Measurements from ENCODE around the gene PFKFB3.
A peak's percentile ranks its signal among the peaks of the same experiment; 100 is the strongest.
"Not testable (repeated sequence)": the region's sequence is repeated elsewhere in the genome, so short reads cannot be mapped to it uniquely, and the experiment has no call there.

PFKFB3 gene

GRCh38 chr10:6236349-6237198, 33.8 kb downstream of the PFKFB3 start:
- DNase-seq (ENCODE audit: low read depth), result no peak

- no peak for DNase-seq (ENCODE audit: low read depth)
Measured at GRCh38 chr10:6237199-6237530, 34.4 kb downstream of the PFKFB3 start.

- not testable (repeated sequence) for DNase-seq (ENCODE audit: low read depth)
Measured at GRCh38 chr10:6238587-6239212, 36.0 kb downstream of the PFKFB3 start.

- DNase-seq (ENCODE audit: low read depth), result peak; percentile 35
Measured at GRCh38 chr10:6239213-6239991, 36.7 kb downstream of the PFKFB3 start.

- no peak for DNase-seq (ENCODE audit: low read depth)
Measured at GRCh38 chr10:6240254-6240653, 37.5 kb downstream of the PFKFB3 start.

- DNase-seq (ENCODE audit: low read depth), result no peak
Measured at GRCh38 chr10:6242089-6242488, 39.4 kb downstream of the PFKFB3 start.

- no peak for DNase-seq (ENCODE audit: low read depth)
Measured at GRCh38 chr10:6244510-6244909, 41.8 kb downstream of the PFKFB3 start.

GRCh38 chr10:6247041-6247712, 44.4 kb downstream of the PFKFB3 start:
- no peak for DNase-seq (ENCODE audit: low read depth)

- not testable (repeated sequence) for DNase-seq (ENCODE audit: low read depth)
Measured at GRCh38 chr10:6248908-6249307, 46.2 kb downstream of the PFKFB3 start.

GRCh38 chr10:6249698-6250097, 47.0 kb downstream of the PFKFB3 start:
- DNase-seq (ENCODE audit: low read depth), result no peak

GRCh38 chr10:6250745-6251144, 48.0 kb downstream of the PFKFB3 start:
- DNase-seq (ENCODE audit: low read depth), result no peak

GRCh38 chr10:6254201-6254600, 51.5 kb downstream of the PFKFB3 start:
- no peak for DNase-seq (ENCODE audit: low read depth)

GRCh38 chr10:6255548-6256061, 52.9 kb downstream of the PFKFB3 start:
- DNase-seq (ENCODE audit: low read depth), result no peak

- no peak for DNase-seq (ENCODE audit: low read depth)
Measured at GRCh38 chr10:6256439-6256838, 53.7 kb downstream of the PFKFB3 start.

- DNase-seq (ENCODE audit: low read depth), result no peak
Measured at GRCh38 chr10:6259153-6259552, 56.4 kb downstream of the PFKFB3 start.

GRCh38 chr10:6260843-6261242, 58.1 kb downstream of the PFKFB3 start:
- DNase-seq (ENCODE audit: low read depth), result no peak

- no peak for DNase-seq (ENCODE audit: low read depth)
Measured at GRCh38 chr10:6267941-6268340, 65.2 kb downstream of the PFKFB3 start.

- DNase-seq (ENCODE audit: low read depth), result no peak
Measured at GRCh38 chr10:6269432-6269831, 66.7 kb downstream of the PFKFB3 start.

- peak; percentile 28 for DNase-seq (ENCODE audit: low read depth)
Measured at GRCh38 chr10:6269953-6270867, 67.5 kb downstream of the PFKFB3 start.

GRCh38 chr10:6270951-6271350, 68.2 kb downstream of the PFKFB3 start:
- DNase-seq (ENCODE audit: low read depth), result no peak

GRCh38 chr10:6271663-6272062, 68.9 kb downstream of the PFKFB3 start:
- no peak for DNase-seq (ENCODE audit: low read depth)

Data from activated T-cell treated with anti-CD3 and anti-CD28 coated beads for 1 hour (primary cell).